Activated T-cell treated with anti-CD3 and anti-CD28 coated beads for 48 hours (primary cell): ENCODE measurements around the gene SCAANT1.

Experiments used
- DNase-seq: peaks from one replicate; pipeline ENCODE4 v3.0.0-alpha.2; 2020; ENCODE audit warnings: low read depth

Gene SCAANT1

DNA sequence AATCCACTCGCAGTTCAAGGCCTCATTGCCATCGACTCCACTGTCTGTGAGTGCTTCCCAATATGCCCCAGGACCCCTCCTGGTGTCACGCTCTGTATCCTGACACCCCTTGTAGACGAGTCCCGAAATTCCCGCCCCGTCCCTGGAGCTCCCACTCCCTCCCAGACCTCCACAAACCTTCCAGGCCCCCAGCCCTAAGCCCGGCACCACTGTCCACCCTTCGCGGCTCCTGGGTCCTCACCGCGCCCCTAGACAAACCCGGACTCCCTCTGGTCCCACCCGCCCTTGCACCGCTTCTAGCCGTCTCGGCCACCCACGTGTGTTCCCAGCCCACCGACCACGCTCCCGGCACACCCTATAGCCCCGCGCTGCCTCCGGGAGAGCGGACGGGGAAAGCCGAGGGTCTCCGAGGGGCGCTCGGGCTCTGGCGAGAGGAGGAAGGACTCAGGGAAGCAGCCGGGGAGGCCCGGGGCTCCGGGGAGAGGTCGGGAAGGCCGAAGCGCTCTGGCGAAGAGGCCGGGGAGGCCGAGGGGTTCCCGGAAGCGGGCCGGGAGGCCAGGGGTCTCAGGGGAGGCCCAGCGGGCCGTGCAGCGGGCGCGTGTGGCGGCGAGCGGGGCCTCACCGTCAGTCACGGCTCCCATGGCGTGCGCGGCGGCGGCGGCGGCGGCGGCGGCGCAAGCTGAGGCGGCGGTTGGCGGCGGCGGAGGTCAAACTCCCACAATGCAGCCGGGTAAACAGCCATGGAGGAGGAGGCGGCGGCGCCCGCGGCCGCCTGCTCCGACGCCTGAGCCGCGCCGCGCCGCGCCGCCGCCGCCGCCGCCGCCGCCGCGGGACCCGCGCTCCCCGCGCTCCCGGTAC lies 48.8 kb downstream of the SCAANT1 start, which contains the start of the genes ATXN7 and THOC7:
Gene ATXN7 (plus strand): TSS at position 718 of the 858 bp plus-strand sequence. CDS start 48,732 bp downstream, outside the sequence.
Gene THOC7 (minus strand): TSS at position 656 of the 858 bp plus-strand sequence. CDS start 15 bp downstream, at position 641.
- DNase-seq, result peak; percentile 61

DNA sequence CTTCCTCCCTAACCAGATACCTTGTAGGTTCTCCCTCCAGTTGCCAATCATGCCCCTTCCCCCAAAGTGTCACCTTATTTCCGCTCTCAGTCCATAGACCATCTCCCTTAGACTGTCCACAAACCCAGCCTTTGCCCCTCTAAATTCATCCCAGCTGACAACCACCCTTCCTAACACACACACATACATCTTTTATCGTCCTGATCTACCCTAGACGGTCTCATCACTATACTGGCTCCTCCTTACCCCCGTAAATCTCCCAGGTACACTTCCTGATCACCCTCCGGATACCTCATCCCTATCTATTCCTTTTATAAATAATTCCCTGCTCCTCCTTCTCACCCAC lies 49.4 kb downstream of the SCAANT1 start:
- DNase-seq, result no peak
